Caco-2 (cell line): ENCODE data around the gene IGFBP7. TPM values are rescaled to one million over a fixed set of nuclear protein-coding genes. Genes with fewer than 3 reads are reported as not detected.

Source experiments
- BruUV-seq: library from RNA; stranded (reverse); fragments of 400-500 nt; replicated peaks from 2 replicates; lab custom pipeline; 2021; lab: Mats Ljungman, UMichigan
- CTCF ChIA-PET: fragments of 300-600 bp; sonication (Branson Sonifier 250); formaldehyde crosslinking; loops from one replicate; lab custom pipeline; 2022; ENCODE audit warnings: antibody characterized with exemption; lab: Charles Lee
- POLR2A ChIA-PET: fragments of 300-600 bp; sonication (Branson Sonifier 250); formaldehyde crosslinking; loops from one replicate; lab custom pipeline; 2022; ENCODE audit warnings: antibody characterized with exemption; lab: Charles Lee
- DNase-seq, 2 experiments: peaks; one replicate each; pipeline versions ENCODE4 v3.0.0 to v3.0.0-alpha.2; 2020 to 2022
- H3K27me3 ChIP-seq: replicated peaks from 2 replicates; pipeline ENCODE4 v1.6.0; 2011; ENCODE audit warnings: low read length; ENCODE audit not compliant: control insufficient read depth, insufficient read depth
- H3K36me3 ChIP-seq: 2 replicates; pipeline ENCODE4 v1.5.1; 2011; ENCODE audit warnings: low read length; ENCODE audit not compliant: control insufficient read depth, insufficient read depth
- H3K4me1 ChIP-seq: fragments of 250-450 bp; sonication (Bioruptor Pico); 2 replicates; pipeline ENCODE4 v1.5.1; 2020; ENCODE audit warnings: mild to moderate bottlenecking
- H3K4me3 ChIP-seq: 2 replicates; pipeline ENCODE4 v1.5.1; 2011; ENCODE audit warnings: low read depth, mild to moderate bottlenecking, control low read depth, low read length
- H3K9me3 ChIP-seq: fragments of 250-450 bp; sonication (Bioruptor Pico); 2 replicates; pipeline ENCODE4 v1.5.1; 2020; ENCODE audit warnings: mild to moderate bottlenecking, moderate library complexity
- H3K27ac Mint-ChIP-seq: one replicate; pipeline ENCODE4 v1.8.0; 2022; ENCODE audit warnings: mixed read lengths; ENCODE audit not compliant: unreplicated experiment
- H3K27me3 Mint-ChIP-seq: one replicate; pipeline ENCODE4 v1.8.0; 2022; ENCODE audit warnings: mixed read lengths; ENCODE audit not compliant: insufficient read depth, unreplicated experiment
- H3K36me3 Mint-ChIP-seq: one replicate; pipeline ENCODE4 v1.8.0; 2022; ENCODE audit warnings: mild to moderate bottlenecking, mixed read lengths; ENCODE audit not compliant: insufficient read depth, unreplicated experiment
- H3K4me1 Mint-ChIP-seq: one replicate; pipeline ENCODE4 v1.8.0; 2022; ENCODE audit warnings: low read depth, mixed read lengths; ENCODE audit not compliant: unreplicated experiment
- H3K4me3 Mint-ChIP-seq: one replicate; pipeline ENCODE4 v1.8.0; 2022; ENCODE audit warnings: mild to moderate bottlenecking, moderate library complexity, mixed read lengths; ENCODE audit not compliant: unreplicated experiment
- H3K9me3 Mint-ChIP-seq: one replicate; pipeline ENCODE4 v1.8.0; 2022; ENCODE audit warnings: mixed read lengths; ENCODE audit not compliant: unreplicated experiment
- CTCF ChIP-seq, 2 experiments: fragments of 200-600 bp in 1 of 2; IDR thresholded peaks; 1 replicate in 1 of 2; 2 replicates in 1 of 2; pipeline versions ENCODE4 v1.5.1 to v1.8.0; 2011 to 2022; ENCODE audit warnings: antibody characterized with exemption in 1 of 2, control low read depth in 1 of 2, inconsistent platforms in 1 of 2, low read depth in 1 of 2, low read length in 1 of 2, mild to moderate bottlenecking in 1 of 2, moderate library complexity in 1 of 2; ENCODE audit not compliant: insufficient read depth in 1 of 2, severe bottlenecking in 1 of 2, unreplicated experiment in 1 of 2
- intact Hi-C: fragments of 100-400 bp; cut with micrococcal nuclease; formaldehyde crosslinking; loops from one replicate; pipeline ENCODE4 v1.10.0; 2022; ENCODE audit not compliant: unreplicated experiment
- total RNA-seq: library from RNA; stranded (reverse); gene quantifications from 2 replicates; pipeline ENCODE4 v1.2.3, GENCODE V29; 2022

IGFBP7 gene
- total RNA-seq, 1 experiment from 2014 or later: 40.4 TPM

DNA sequence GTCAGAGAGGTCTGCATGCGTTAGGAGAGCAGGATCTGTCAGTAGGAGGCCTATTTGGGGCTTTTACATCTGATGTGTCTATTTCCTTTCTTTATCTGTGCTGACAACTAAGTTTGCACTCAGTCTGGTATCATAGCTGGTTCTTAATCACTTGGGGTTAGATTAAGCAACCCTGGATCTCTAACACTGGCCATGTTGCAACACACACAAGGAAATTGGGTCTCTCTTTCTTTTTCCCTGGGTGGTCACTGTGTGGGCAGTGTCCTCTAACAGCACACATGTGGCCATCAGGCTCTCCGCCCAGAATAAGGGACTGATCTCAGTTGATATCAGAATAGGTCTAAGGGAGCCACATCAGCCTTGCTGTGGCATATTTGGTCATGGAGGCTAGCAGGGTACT is 38.9 kb downstream of the IGFBP7 start:
- CTCF ChIA-PET: no interaction called here
- Histone ChIP-seq H3K27me3 (no peaks in the 10 kb centered on the region), H3K9me3 (no peaks in the 10 kb centered on the region), H3K4me1 (peaks cover 23% of the 10 kb centered on the region), H3K4me3 (no peak overlapping the region), H3K36me3 (no peaks in the 10 kb centered on the region)
- H3K9me3 Mint-ChIP-seq: no peaks in the 10 kb centered on the region
- no TSS peak for BruUV-seq
- no peak for DNase-seq
- intact Hi-C loops: no loop called here
- peaks cover 25% of the 10 kb centered on the region for H3K4me1 Mint-ChIP-seq
- H3K36me3 Mint-ChIP-seq: peaks cover 6% of the 10 kb centered on the region
- no peaks in the 10 kb centered on the region for H3K27me3 Mint-ChIP-seq
- no peak overlapping the region for H3K4me3 Mint-ChIP-seq
- no peak overlapping the region for H3K27ac Mint-ChIP-seq
- POLR2A ChIA-PET: no interaction called here
- TF ChIP-seq CTCF (IDR thresholded peaks at IDR 0.05; ENCODE audit: insufficient read depth in 1 of 2, low read depth in 1 of 2, low read length in 1 of 2, severe bottlenecking in 1 of 2, unreplicated experiment in 1 of 2): no peak

DNA sequence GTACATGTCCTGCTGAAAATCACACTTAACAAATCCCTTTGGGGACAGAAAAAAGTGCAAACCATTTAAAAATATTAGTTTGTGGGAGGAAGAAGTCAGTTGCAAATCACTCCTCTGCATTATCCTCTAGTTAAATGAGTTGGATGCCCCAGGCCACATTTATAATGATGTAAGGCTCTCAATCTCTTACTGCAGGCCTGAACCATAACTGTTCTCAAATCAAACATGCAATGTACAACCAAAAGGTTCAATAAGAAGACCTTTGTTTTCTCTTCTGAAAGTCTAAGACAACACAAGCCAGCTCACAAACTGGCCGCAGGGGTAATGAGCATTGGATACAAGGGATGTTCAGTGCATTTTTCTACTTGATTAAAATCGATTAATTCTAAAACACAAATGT is 39.7 kb downstream of the IGFBP7 start:
- intact Hi-C loops: no loop called here
- Histone ChIP-seq H3K36me3 (no peaks in the 10 kb centered on the region), H3K27me3 (no peaks in the 10 kb centered on the region), H3K9me3 (no peaks in the 10 kb centered on the region), H3K4me3 (no peak overlapping the region), H3K4me1 (peaks cover 15% of the 10 kb centered on the region)
- Mint-ChIP-seq H3K27ac (no peak overlapping the region), H3K9me3 (no peaks in the 10 kb centered on the region), H3K36me3 (peaks cover 3% of the 10 kb centered on the region), H3K27me3 (no peaks in the 10 kb centered on the region), H3K4me1 (peaks cover 22% of the 10 kb centered on the region), H3K4me3 (no peak overlapping the region)
- ChIA-PET CTCF (no interaction called here), POLR2A (no interaction called here)
- no peak for DNase-seq
- no TSS peak for BruUV-seq
- TF ChIP-seq CTCF (IDR thresholded peaks at IDR 0.05; ENCODE audit: insufficient read depth in 1 of 2, low read depth in 1 of 2, low read length in 1 of 2, severe bottlenecking in 1 of 2, unreplicated experiment in 1 of 2): no peak

- Mint-ChIP-seq H3K27me3 (no peaks in the 10 kb centered on the region), H3K4me1 (peaks cover 9% of the 10 kb centered on the region), H3K4me3 (no peak overlapping the region), H3K9me3 (no peaks in the 10 kb centered on the region), H3K36me3 (no peaks in the 10 kb centered on the region), H3K27ac (no peak overlapping the region)
- Histone ChIP-seq H3K4me3 (no peak overlapping the region), H3K36me3 (no peaks in the 10 kb centered on the region), H3K4me1 (peaks cover 14% of the 10 kb centered on the region), H3K27me3 (no peaks in the 10 kb centered on the region), H3K9me3 (no peaks in the 10 kb centered on the region)
- ChIA-PET POLR2A (no interaction called here), CTCF (interaction anchor here (0.5 kb wide), 1 partner anchor 69 kb away, joined by 3 read pairs; no protein-coding TSS in a partner anchor)
- TF ChIP-seq CTCF (IDR thresholded peaks at IDR 0.05; ENCODE audit: insufficient read depth in 1 of 2, low read depth in 1 of 2, low read length in 1 of 2, severe bottlenecking in 1 of 2, unreplicated experiment in 1 of 2): no peak
- no peak for DNase-seq
- BruUV-seq: no TSS peak
- intact Hi-C loops: no loop called here
These were observed 41.8 kb downstream of the IGFBP7 start for GRCh38 chr4:57068237-57068981.
